ENCODE results near the gene CARNS1.

CARNS1 gene

GRCh38 chr11:67375320-67376055, 40.0 kb upstream of the CARNS1 start:
- ATAC-seq, result no peak
- TF ChIP-seq, protein P1, sequence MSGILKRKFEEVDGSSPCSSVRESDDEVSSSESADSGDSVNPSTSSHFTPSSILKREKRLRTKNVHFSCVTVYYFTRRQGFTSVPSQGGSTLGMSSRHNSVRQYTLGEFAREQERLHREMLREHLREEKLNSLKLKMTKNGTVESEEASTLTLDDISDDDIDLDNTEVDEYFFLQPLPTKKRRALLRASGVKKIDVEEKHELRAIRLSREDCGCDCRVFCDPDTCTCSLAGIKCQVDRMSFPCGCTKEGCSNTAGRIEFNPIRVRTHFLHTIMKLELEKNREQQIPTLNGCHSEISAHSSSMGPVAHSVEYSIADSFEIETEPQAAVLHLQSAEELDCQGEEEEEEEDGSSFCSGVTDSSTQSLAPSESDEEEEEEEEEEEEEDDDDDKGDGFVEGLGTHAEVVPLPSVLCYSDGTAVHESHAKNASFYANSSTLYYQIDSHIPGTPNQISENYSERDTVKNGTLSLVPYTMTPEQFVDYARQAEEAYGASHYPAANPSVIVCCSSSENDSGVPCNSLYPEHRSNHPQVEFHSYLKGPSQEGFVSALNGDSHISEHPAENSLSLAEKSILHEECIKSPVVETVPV (CRISPR knock-in tag; IDR thresholded peaks at IDR 0.05), result no peak
- TF ChIP-seq TOX (CRISPR knock-in tag; IDR thresholded peaks at IDR 0.05; ENCODE audit: borderline replicate concordance), result no peak
- TF ChIP-seq ISL1 (CRISPR knock-in tag; IDR thresholded peaks at IDR 0.05), result no peak
- no peak for TF ChIP-seq CSDC2 (CRISPR knock-in tag; IDR thresholded peaks at IDR 0.05)
- no peak for TF ChIP-seq ZC3H10 (CRISPR knock-in tag; IDR thresholded peaks at IDR 0.05)
- TF ChIP-seq POU6F1 (CRISPR knock-in tag; IDR thresholded peaks at IDR 0.05; ENCODE audit: borderline replicate concordance, low read depth), result no peak
- TF ChIP-seq, protein P2, sequence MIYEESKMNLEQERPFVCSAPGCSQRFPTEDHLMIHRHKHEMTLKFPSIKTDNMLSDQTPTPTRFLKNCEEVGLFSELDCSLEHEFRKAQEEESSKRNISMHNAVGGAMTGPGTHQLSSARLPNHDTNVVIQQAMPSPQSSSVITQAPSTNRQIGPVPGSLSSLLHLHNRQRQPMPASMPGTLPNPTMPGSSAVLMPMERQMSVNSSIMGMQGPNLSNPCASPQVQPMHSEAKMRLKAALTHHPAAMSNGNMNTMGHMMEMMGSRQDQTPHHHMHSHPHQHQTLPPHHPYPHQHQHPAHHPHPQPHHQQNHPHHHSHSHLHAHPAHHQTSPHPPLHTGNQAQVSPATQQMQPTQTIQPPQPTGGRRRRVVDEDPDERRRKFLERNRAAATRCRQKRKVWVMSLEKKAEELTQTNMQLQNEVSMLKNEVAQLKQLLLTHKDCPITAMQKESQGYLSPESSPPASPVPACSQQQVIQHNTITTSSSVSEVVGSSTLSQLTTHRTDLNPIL (CRISPR knock-in tag; IDR thresholded peaks at IDR 0.05; ENCODE audit: low read depth), result no peak
- TF ChIP-seq ZNF70 (CRISPR knock-in tag; IDR thresholded peaks at IDR 0.05), result no peak
- no peak for TF ChIP-seq ZFP30 (CRISPR knock-in tag; IDR thresholded peaks at IDR 0.05)
- TF ChIP-seq OSR1 (CRISPR knock-in tag; IDR thresholded peaks at IDR 0.05), result no peak
- no peak for TF ChIP-seq ZNF565 (CRISPR knock-in tag; conservative IDR thresholded peaks at IDR 0.05; ENCODE audit: low read depth)

DNA sequence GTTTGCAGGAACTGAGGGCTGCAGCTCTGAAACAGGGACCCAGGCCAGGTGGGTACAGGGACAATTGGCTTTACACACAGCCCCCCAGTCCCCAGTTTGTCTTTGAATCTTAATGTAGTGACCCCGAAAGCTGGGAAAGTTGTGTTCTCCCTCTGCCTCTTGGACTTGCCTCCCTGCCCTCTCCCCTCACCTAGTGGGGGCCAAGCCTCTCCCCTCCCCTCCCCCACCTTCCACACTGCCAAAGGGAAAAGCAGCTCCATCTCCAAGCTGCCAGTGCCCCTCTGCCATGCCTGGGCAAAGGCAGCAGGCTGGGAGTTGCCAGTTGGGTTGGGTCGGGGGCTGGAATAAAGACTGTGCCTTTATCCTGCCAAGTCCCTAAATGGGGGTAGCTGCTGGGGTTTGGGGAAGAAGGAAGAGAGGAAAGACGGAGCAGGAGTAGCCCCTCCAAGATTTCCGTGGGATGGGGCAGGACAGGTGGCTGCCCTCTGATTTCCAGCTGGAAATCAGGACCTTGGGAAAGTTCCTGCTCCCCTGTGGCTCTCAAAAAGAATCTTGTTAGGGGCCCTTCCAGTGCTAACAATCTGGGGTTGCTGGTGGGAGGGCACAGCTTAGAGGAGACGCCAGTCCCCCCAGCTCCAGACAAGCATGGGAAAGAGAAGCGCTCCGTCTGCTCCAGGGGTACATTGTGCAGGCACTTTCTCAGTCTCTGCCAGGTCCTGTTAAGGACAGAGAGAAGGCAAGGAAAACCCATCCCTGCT, 39.2 kb upstream of the CARNS1 start:
- no peak for TF ChIP-seq ARNTL (CRISPR knock-in tag; IDR thresholded peaks at IDR 0.05; ENCODE audit: borderline replicate concordance, low read depth)
- TF ChIP-seq RARB (CRISPR knock-in tag; IDR thresholded peaks at IDR 0.05), result no peak
- TF ChIP-seq CSDC2 (CRISPR knock-in tag; IDR thresholded peaks at IDR 0.05), result no peak
- TF ChIP-seq, protein P2 (CRISPR knock-in tag; IDR thresholded peaks at IDR 0.05; ENCODE audit: low read depth), result no peak
- TF ChIP-seq ZNF8 (CRISPR knock-in tag; IDR thresholded peaks at IDR 0.05), result no peak
- TF ChIP-seq OSR1 (CRISPR knock-in tag; IDR thresholded peaks at IDR 0.05), result no peak
- no peak for TF ChIP-seq SNAI2 (CRISPR knock-in tag; IDR thresholded peaks at IDR 0.05)
- TF ChIP-seq POU6F1 (CRISPR knock-in tag; IDR thresholded peaks at IDR 0.05; ENCODE audit: borderline replicate concordance, low read depth), result no peak
- TF ChIP-seq ISL1 (CRISPR knock-in tag; IDR thresholded peaks at IDR 0.05), result no peak
- no peak for TF ChIP-seq ZNF565 (CRISPR knock-in tag; conservative IDR thresholded peaks at IDR 0.05; ENCODE audit: low read depth)
- no peak for TF ChIP-seq TCF4 (CRISPR knock-in tag; IDR thresholded peaks at IDR 0.05; ENCODE audit: borderline replicate concordance)
- no peak for TF ChIP-seq ZC3H10 (CRISPR knock-in tag; IDR thresholded peaks at IDR 0.05)
- no peak for TF ChIP-seq GLIS3 (CRISPR knock-in tag; IDR thresholded peaks at IDR 0.05)
- TF ChIP-seq ESRRG (CRISPR knock-in tag; IDR thresholded peaks at IDR 0.05), result no peak
- TF ChIP-seq ZNF70 (CRISPR knock-in tag; IDR thresholded peaks at IDR 0.05), result no peak
- no peak for TF ChIP-seq BACH2 (CRISPR knock-in tag; IDR thresholded peaks at IDR 0.05; ENCODE audit: borderline replicate concordance)
- TF ChIP-seq TSHZ2 (CRISPR knock-in tag; IDR thresholded peaks at IDR 0.05), result no peak
- no peak for TF ChIP-seq PPARA (CRISPR knock-in tag; IDR thresholded peaks at IDR 0.05; ENCODE audit: borderline replicate concordance)
- ATAC-seq, result no peak

Measured in SK-N-SH treated with all-trans-retinoic acid at 6 μM for 48 hours (cell line).